Muscle layer of colon (tissue), 2 donors: ENCODE results near the gene TRPC3.

Experiments
- H3K27ac ChIP-seq: one replicate; pipeline ENCODE4 v1.7.0; 2013; ENCODE audit warnings: low read depth, mild to moderate bottlenecking, low read length, moderate library complexity
- H3K27me3 ChIP-seq, 2 donors: one replicate each; pipeline ENCODE4 v1.7.0; 2013; ENCODE audit warnings: low read length in 2 of 2, mild to moderate bottlenecking in 2 of 2; ENCODE audit not compliant: insufficient read depth in 2 of 2, control insufficient read depth in 1 of 2
- H3K36me3 ChIP-seq: one replicate; pipeline ENCODE4 v1.7.0; 2013; ENCODE audit warnings: mild to moderate bottlenecking, low read length; ENCODE audit not compliant: insufficient read depth
- H3K4me1 ChIP-seq: one replicate; pipeline ENCODE4 v1.7.0; 2013; ENCODE audit warnings: mild to moderate bottlenecking, low read length; ENCODE audit not compliant: insufficient read depth
- H3K4me3 ChIP-seq, 2 donors: one replicate each; pipeline ENCODE4 v1.7.0; 2013; ENCODE audit warnings: low read length in 2 of 2, low read depth in 1 of 2, mild to moderate bottlenecking in 1 of 2, moderate library complexity in 1 of 2
- H3K9ac ChIP-seq: one replicate; pipeline ENCODE4 v1.7.0; 2013; ENCODE audit warnings: low read length
- H3K9me3 ChIP-seq: one replicate; pipeline ENCODE4 v1.7.0; 2013; ENCODE audit warnings: mild to moderate bottlenecking, low read length
- donor health status: abdominal sarcoma.
- donor health status: Adenocarcinoma of cecum.

TRPC3 gene

DNA sequence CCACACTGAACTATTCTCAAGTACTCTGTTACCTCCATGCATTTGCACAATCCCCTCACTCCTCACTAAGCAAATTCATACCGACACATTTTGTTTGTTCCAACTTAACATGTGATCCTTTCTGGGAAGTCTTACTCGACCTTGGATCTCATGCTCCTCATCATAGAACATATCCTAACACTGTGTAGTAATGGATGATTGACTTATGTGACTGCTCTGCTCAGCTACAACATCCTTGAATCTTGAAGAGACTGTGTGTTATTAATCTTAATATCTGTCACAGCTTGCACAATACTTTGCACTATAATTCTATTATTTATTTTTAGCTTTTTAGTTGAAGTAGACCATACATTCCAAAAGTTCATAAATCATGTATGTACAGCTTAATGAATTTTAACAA, 23.9 kb upstream of the TRPC3 start:
- no peak overlapping the region for H3K27ac ChIP-seq
- H3K4me1 ChIP-seq: no peaks in the 10 kb centered on the region
- no peak overlapping the region for H3K9ac ChIP-seq
- no peaks in the 10 kb centered on the region for H3K27me3 ChIP-seq
- H3K9me3 ChIP-seq: no peaks in the 10 kb centered on the region
- H3K36me3 ChIP-seq: no peaks in the 10 kb centered on the region
- no peak overlapping the region for H3K4me3 ChIP-seq

DNA sequence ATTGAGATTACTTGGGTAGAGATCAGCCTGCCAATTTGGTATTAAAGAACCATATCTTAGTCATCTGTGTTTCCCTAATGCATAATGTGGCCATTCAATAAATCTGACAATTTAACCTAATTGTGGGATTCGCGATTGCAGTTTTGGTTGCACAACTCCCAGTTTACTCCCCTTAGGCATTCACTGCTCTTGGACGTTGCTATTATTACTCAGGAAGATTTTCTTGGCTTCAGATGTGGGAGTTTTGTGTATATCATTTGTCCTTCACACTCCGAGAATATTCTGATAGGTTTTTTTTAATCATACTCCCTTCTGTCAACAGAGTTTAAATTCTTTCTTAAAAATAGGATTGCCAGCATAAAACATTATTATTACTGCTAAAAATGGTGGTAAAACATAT, 22.0 kb upstream of the TRPC3 start:
- Histone ChIP-seq H3K27me3 (no peaks in the 10 kb centered on the region), H3K4me3 (no peak overlapping the region), H3K36me3 (no peaks in the 10 kb centered on the region), H3K9ac (no peak overlapping the region), H3K4me1 (no peaks in the 10 kb centered on the region), H3K9me3 (no peaks in the 10 kb centered on the region), H3K27ac (no peak overlapping the region)

DNA sequence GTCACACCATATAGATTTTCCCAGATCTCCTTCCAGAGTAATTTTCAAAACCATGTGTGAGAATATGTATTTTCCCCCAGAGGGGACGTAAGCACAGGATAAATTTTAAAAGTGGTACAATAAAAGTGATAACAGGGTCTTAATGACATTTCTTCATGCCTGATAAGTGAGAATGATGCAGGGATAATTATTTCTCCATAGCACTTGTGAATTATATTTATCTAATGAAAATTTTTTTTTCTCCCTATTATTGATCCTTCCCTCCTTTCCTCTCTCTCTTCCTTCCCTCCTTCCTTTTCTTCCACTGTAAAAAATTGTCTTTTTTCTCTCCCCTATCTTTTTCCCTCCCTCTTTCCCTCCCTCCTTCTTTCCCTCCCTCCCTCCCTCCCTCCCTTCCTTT, 17.0 kb upstream of the TRPC3 start:
- Histone ChIP-seq H3K4me1 (no peaks in the 10 kb centered on the region), H3K4me3 (no peak overlapping the region), H3K27ac (no peak overlapping the region), H3K27me3 (no peaks in the 10 kb centered on the region), H3K9ac (no peak overlapping the region), H3K9me3 (no peaks in the 10 kb centered on the region), H3K36me3 (no peaks in the 10 kb centered on the region)

DNA sequence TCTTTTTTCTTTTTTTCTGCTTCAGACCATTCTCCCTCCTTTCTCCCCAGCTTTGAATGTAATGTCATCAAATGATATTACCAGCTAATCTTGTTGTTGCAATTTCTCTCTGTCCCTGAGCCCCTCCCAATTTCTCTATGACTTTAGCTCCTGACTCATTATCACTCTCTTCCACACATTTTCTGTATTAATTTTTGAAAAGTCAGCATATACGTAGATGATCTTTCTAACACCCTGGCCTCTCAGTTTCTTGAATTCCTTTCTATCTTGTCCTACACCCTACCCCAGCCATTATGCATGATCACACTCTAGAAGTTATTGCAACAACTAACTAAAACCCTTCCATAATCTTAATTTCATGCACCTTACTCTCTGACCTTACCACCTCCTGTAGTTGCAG, 13.1 kb upstream of the TRPC3 start:
- no peaks in the 10 kb centered on the region for H3K27me3 ChIP-seq
- no peaks in the 10 kb centered on the region for H3K4me1 ChIP-seq
- H3K27ac ChIP-seq: no peak overlapping the region
- H3K9ac ChIP-seq: no peak overlapping the region
- H3K4me3 ChIP-seq: no peak overlapping the region
- no peaks in the 10 kb centered on the region for H3K9me3 ChIP-seq
- H3K36me3 ChIP-seq: no peaks in the 10 kb centered on the region

DNA sequence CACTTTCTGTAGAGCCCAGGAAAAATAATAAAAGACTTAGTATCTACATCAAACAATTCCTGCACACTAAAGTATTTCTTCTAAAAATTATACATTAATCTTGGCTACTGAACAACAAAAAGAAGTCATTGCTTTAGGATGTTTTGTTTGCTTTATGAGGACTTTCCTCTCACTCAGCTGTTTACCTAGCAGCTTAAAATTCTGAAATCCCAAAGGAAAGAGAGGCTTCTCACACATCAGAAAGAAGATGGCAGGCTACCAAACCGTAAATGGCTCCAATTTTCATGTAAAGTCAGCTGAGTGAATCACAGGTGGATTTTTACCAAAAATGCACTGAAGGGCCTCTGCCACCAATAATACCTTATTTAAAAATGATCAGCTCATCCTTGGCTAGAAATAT, 9.0 kb upstream of the TRPC3 start:
- Histone ChIP-seq H3K9me3 (no peaks in the 10 kb centered on the region), H3K27me3 (no peaks in the 10 kb centered on the region), H3K4me1 (no peaks in the 10 kb centered on the region), H3K4me3 (no peak overlapping the region), H3K9ac (no peak overlapping the region), H3K36me3 (no peaks in the 10 kb centered on the region), H3K27ac (no peak overlapping the region)

DNA sequence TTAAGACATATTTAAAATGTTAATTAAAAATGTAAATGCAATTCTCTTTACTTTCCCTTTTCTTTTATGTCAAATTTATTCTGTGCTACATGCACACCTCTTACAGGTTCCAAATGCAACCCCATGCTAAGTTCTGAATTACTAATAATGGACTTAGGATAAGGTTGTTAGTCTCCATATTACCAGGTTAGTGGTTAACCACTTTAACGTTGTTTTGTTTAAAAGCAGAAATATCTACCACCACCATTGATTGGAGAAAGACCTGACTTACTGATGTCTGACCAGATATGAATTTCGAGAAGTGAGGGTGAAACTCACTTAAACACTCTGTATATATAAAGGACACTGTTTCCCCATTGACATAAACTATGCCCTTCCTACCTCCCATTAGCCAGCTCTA, 6.9 kb upstream of the TRPC3 start:
- no peak overlapping the region for H3K27ac ChIP-seq
- no peak overlapping the region for H3K9ac ChIP-seq
- no peaks in the 10 kb centered on the region for H3K27me3 ChIP-seq
- H3K4me1 ChIP-seq: no peaks in the 10 kb centered on the region
- no peaks in the 10 kb centered on the region for H3K9me3 ChIP-seq
- no peak overlapping the region for H3K4me3 ChIP-seq
- H3K36me3 ChIP-seq: no peaks in the 10 kb centered on the region

DNA sequence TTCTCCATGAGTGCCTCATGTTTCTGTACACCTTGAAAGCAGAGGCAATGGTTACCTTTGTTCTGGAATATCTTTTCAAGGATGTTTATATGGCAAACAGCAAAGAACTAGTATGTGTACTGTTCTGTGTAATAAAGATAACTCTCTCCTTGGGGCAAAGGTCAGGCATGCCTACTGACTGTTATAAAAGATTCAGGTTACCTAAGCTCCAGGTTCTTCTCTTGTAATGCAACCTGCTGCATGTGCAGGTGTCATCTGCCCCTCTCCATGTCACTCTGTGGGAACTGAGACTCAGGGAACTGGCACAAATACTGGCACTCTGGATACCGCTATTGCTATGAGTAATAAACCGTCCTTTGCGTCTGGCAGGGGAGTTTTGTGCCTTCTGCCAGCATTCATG, 5.4 kb upstream of the TRPC3 start:
- Histone ChIP-seq H3K9ac (no peak overlapping the region), H3K27ac (no peak overlapping the region), H3K4me3 (no peak overlapping the region), H3K36me3 (no peaks in the 10 kb centered on the region), H3K27me3 (peaks cover 0 to 5% of the 10 kb centered on the region in 2 donors), H3K4me1 (peaks cover under 1% of the 10 kb centered on the region), H3K9me3 (no peaks in the 10 kb centered on the region)

DNA sequence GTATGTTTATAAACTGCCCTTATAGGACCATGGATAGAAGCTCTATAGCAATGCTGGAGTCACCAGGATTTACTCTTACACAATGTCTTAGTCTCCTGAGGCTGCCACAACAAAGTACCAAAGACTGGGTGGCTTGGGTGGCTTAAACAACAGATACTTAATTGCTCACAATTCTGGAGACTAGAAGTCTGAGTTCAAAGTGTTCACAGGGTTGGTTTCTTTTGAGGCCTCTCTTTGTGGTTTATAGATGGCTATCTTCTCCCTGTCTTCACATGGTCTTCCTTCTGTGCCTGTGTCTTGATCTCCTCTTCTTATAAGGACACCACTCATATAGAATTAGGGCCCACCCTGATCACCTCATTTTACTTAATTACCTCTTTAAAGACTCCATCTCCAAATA, 2.0 kb upstream of the TRPC3 start:
- no peak overlapping the region for H3K27ac ChIP-seq
- H3K36me3 ChIP-seq: no peaks in the 10 kb centered on the region
- H3K27me3 ChIP-seq: peaks cover 0 to 11% of the 10 kb centered on the region in 2 donors
- H3K4me3 ChIP-seq: no peak overlapping the region
- H3K4me1 ChIP-seq: peaks cover 4% of the 10 kb centered on the region
- H3K9me3 ChIP-seq: no peaks in the 10 kb centered on the region
- H3K9ac ChIP-seq: no peak overlapping the region

DNA sequence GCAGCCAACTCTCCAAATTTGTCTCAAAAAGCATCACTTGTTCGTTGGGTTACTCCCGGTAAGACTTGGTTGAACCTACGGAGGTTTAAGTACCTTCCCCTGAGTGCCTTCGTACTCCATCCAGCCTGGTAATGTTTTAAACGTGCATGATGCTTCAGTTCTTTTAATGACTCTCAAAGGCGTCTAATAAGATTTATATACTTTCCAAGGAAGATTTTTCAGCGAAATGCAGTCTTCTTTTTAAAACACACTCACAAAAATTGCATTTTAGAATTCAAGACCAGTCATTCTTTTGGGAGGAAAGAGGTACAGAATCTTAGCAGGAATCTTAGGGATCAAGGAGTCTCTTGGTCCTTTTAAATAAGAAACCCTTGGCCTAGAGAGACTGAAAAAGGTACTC, 430 bp upstream of the TRPC3 start:
- H3K4me1 ChIP-seq: peaks cover 4% of the 10 kb centered on the region
- no peak overlapping the region for H3K27ac ChIP-seq
- peaks cover 0 to 11% of the 10 kb centered on the region in 2 donors for H3K27me3 ChIP-seq
- H3K9me3 ChIP-seq: no peaks in the 10 kb centered on the region
- peak overlapping the region in 1 of 2 donors; percentile 41 for H3K4me3 ChIP-seq
- H3K36me3 ChIP-seq: no peaks in the 10 kb centered on the region
- no peak overlapping the region for H3K9ac ChIP-seq

DNA sequence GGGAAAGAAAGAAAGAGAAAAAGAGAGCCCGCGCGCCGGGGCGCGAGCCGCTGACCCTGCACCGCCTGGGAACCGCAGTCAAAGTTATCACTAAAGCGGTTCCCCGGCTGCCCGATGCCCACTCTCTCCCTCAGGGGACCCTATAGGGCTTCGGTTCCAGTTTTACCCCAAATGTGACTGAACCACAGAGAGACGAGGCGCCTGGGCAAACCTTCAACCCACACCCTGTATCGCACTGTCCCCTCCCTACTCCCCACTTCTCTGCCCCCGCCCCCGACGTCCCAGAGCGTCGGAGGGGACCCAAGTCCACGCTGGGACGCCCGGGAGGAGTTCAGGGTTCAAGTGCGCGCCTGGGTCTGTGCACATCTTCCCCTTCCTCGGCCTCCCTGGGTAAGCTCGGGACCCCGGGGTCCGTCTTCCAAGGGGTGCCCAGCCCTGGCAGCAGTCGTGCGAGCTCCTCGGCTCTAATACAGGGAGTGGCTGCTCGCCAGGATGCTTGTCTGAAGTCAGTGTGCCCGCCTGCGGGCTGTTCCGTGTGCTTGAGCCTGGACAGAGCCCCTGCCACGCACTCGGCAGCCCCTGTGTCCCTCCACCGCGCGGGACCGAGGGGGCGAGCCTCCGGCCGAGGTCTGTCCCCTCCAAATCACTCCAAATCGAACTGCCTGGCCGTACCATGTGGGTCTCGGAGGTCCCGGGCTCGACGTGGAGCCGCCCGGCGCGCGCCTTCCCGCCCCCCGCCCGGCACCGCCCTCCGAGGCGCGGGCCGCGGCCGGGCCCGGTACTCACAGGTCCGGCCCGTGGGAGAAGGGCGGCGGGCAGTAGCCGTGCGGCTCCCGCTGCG, 960 bp downstream of the TRPC3 start:
- Histone ChIP-seq H3K9me3 (no peaks in the 10 kb centered on the region), H3K27me3 (peaks cover 0 to 11% of the 10 kb centered on the region in 2 donors), H3K36me3 (no peaks in the 10 kb centered on the region), H3K4me1 (peaks cover 4% of the 10 kb centered on the region), H3K27ac (no peak overlapping the region), H3K4me3 (peak overlapping the region; percentile 65 to 68), H3K9ac (no peak overlapping the region)

DNA sequence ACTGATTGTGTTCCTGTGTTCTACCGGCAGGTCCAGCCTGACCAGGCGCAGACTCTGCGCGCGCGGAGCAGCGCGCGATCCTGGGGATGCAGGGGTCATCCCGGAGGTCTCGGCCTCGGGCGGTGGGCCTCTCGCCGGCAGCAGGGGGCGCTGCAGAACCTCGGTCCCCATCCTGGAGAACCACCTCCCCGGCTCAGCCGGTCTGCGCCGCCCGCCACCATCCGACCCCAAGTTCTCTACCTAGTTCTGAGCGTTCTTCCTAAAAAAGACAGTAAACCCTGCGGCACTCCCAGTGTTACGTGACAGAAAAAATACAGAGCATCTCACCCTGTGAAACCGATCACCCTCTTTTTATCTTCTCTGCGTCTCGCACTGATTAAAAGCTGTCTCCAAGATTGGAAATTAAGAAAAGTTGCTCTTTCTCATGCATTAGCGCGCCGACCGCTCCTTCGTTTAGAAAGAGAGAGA, 1.6 kb downstream of the TRPC3 start:
- no peak overlapping the region for H3K27ac ChIP-seq
- peak overlapping the region; percentile 65 to 68 for H3K4me3 ChIP-seq
- H3K27me3 ChIP-seq: peaks cover 0 to 11% of the 10 kb centered on the region in 2 donors
- no peaks in the 10 kb centered on the region for H3K36me3 ChIP-seq
- no peaks in the 10 kb centered on the region for H3K9me3 ChIP-seq
- H3K9ac ChIP-seq: no peak overlapping the region
- peaks cover 4% of the 10 kb centered on the region for H3K4me1 ChIP-seq

DNA sequence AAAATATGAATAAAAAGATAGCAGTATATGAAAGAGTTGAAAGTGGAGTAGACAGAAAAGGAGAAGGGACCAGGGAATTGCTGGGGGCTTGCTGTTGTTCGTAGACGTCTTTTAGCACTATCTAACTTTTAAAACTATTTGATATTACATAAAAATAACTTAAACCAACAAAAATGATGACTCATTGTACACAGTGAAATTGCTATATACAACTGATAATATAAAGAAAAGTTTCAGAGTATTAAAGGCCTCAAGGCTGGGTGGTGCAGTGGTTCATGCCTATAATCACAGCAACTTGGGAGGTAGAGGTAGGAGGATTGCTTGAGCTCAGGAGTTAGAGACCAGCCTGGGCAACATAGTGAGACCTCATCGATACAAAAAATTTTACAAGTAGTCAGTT, 5.2 kb downstream of the TRPC3 start:
- Histone ChIP-seq H3K27me3 (peaks cover 0 to 6% of the 10 kb centered on the region in 2 donors), H3K27ac (no peak overlapping the region), H3K4me1 (no peaks in the 10 kb centered on the region), H3K4me3 (no peak overlapping the region), H3K9me3 (no peaks in the 10 kb centered on the region), H3K9ac (no peak overlapping the region), H3K36me3 (no peaks in the 10 kb centered on the region)
